Lung (tissue), 12 donors: ENCODE data around the gene MYDGF. TPM values are rescaled to one million over a fixed set of nuclear protein-coding genes. Genes with fewer than 3 reads are reported as not detected.
A peak's percentile ranks its signal among the peaks of the same experiment; 100 is the strongest.

Source experiments
- ATAC-seq: fragments of 200-7000 bp; cut with Tn5 transposase; one replicate; pipeline ENCODE4 v1.9.1; 2020; ENCODE audit warnings: moderate number of reproducible peaks; ENCODE audit not compliant: insufficient read depth, low FRiP score
- DNase-seq, 3 donors: peaks; one replicate each; pipeline ENCODE4 v3.0.0-alpha.2; 2013 to 2017
- H3K27ac ChIP-seq, 2 donors: one replicate each; pipeline ENCODE4 v1.5.1; 2013; ENCODE audit warnings: mild to moderate bottlenecking in 2 of 2, moderate library complexity in 2 of 2, control low read depth in 1 of 2, inconsistent platforms in 1 of 2, low read depth in 1 of 2, low read length in 1 of 2
- H3K27me3 ChIP-seq, 3 donors: one replicate each; pipeline ENCODE4 v1.5.1; 2013; ENCODE audit warnings: low read length in 2 of 3; ENCODE audit not compliant: control insufficient read depth in 3 of 3, insufficient read depth in 3 of 3
- H3K36me3 ChIP-seq, 4 donors: one replicate each; pipeline ENCODE4 v1.5.1; 2013; ENCODE audit warnings: low read length in 4 of 4, mild to moderate bottlenecking in 1 of 4, moderate library complexity in 1 of 4; ENCODE audit not compliant: control insufficient read depth in 4 of 4, insufficient read depth in 4 of 4
- H3K4me1 ChIP-seq, 5 donors: one replicate each; pipeline ENCODE4 v1.5.1; 2013; ENCODE audit warnings: low read length in 5 of 5, mild to moderate bottlenecking in 2 of 5, moderate library complexity in 1 of 5; ENCODE audit not compliant: control insufficient read depth in 5 of 5, insufficient read depth in 5 of 5
- H3K4me3 ChIP-seq: one replicate; pipeline ENCODE4 v1.5.1; 2013; ENCODE audit warnings: mild to moderate bottlenecking, control low read depth, moderate library complexity
- H3K9ac ChIP-seq, 2 donors: one replicate each; pipeline ENCODE4 v1.5.1; 2013; ENCODE audit warnings: low read length in 2 of 2, control low read depth in 1 of 2; ENCODE audit not compliant: insufficient read depth in 1 of 2
- H3K9me3 ChIP-seq, 4 donors: one replicate each; pipeline ENCODE4 v1.5.1; 2013; ENCODE audit warnings: low read length in 3 of 4, mild to moderate bottlenecking in 1 of 4, moderate library complexity in 1 of 4; ENCODE audit not compliant: control insufficient read depth in 4 of 4, insufficient read depth in 3 of 4
- CTCF ChIP-seq: IDR thresholded peaks from 2 replicates; pipeline ENCODE4 v1.5.1; 2012; ENCODE audit warnings: mild to moderate bottlenecking; ENCODE audit errors: control extremely low read depth, extremely low read depth
- whole genome bisulfite sequencing, 2 donors: extraction: QIAGEN DNeasy Blood & Tissue Kit; methylation state at CpG; one replicate each; pipeline ENCODE4 v1.1.7; 2013; 5-methylcytosine and 5-hydroxymethylcytosine counted together
- polyA plus RNA-seq, 2 donors: library from polyadenylated mRNA; stranded (reverse); fragments of 200-250 nt; gene quantifications; one replicate each; pipeline ENCODE4 v1.2.1, GENCODE V29; 2013
- total RNA-seq, 2 donors: library from RNA; depleted of rRNA in 1 of 2; stranded (reverse); fragments of >200 nt in 1 of 2; gene quantifications; one replicate each; pipeline ENCODE4 v1.2.1, GENCODE V29; 2014 to 2021
- donor health status: control.
- donor health status: control.
- donor health status: Bipolar disorder and iron deficiency.
- donor health status: healthy.
- donor health status: DM: yes; HTN: yes; CAD: no.

Gene MYDGF
- total and polyA plus RNA-seq, 4 donors: 70.4 to 280 (median 142) TPM

DNA sequence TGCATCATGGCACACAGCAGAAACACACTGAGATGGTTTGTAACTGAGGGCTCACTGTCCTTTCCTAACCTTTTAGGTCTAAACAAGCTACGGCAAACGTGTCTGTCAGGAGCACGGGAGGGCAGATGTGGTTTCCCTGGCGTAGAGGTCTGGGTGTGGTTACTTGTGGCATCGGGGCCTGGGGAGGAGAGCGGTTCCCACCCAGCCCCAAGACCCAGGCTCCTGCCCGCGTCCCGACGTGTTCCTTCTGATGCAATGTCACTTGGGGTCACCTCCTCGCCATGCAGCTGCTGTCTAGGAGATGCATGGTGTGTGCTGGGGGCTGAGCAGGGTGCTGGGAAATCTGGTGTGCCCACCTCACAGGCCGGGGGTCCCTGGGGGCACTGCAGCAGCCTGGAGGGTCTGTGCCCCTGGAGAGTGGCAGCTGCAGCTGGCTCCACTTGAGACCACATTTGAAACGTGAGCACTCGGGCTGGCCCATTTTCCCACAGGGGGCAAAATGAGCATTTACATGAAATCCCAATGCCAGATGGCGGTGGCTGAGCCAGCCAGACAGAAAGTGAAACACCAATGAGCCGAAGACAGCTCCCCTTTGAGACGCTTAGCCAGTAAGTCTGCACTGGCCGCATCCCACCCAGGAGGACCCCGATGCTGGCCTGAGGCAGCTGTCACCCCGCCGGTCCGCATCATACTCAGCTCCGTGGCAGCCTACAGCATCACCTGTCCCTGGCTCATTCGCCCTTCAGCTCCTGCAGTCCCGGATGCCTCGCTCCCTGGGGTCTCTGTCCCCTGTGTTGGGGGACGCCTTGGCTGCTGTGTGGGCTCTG lies 22.3 kb upstream of the MYDGF start:
- no peak overlapping the region for H3K9ac ChIP-seq
- H3K4me1 ChIP-seq: peaks cover 0 to 2% (median 0%) of the 10 kb centered on the region in 5 donors
- WGBS, 2 donors: 86 to 91% methylated on average over 27 of the region's 27 CpGs
- no peak for TF ChIP-seq CTCF
- H3K4me3 ChIP-seq: no peak overlapping the region
- H3K27ac ChIP-seq: no peak overlapping the region
- H3K9me3 ChIP-seq: no peaks in the 10 kb centered on the region
- no peak for ATAC-seq
- no peak for DNase-seq
- H3K36me3 ChIP-seq: peaks cover 34 to 79% (median 38%) of the 10 kb centered on the region in 4 donors
- H3K27me3 ChIP-seq: no peaks in the 10 kb centered on the region

DNA sequence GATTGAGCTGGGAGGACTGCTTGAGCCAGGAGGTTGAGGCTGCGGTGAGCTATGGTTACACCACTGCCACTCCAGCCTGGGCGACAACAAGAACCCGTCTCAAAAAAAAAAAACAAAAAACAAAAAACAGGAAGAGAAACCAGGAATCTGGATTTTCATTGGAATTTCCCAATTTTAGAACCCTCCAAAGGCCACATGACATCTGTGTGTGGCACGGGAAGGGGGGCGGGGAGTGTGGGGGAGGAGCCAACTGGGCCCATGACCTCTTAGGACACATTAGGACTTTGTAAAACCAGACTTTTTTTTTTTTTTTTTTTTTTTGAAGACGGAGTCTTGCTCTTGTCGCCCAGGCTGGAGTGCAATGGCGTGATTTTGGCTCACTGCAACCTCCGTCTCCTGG lies 21.2 kb upstream of the MYDGF start:
- 80 to 85% methylated on average over 9 of the region's 9 CpGs for WGBS, 2 donors
- H3K27ac ChIP-seq: no peak overlapping the region
- H3K36me3 ChIP-seq: peaks cover 31 to 82% (median 42%) of the 10 kb centered on the region in 4 donors
- H3K27me3 ChIP-seq: no peaks in the 10 kb centered on the region
- H3K9ac ChIP-seq: no peak overlapping the region
- TF ChIP-seq CTCF: no peak
- no peaks in the 10 kb centered on the region for H3K9me3 ChIP-seq
- DNase-seq (no peak), ATAC-seq (peak; percentile 32)
- peaks cover 0 to 2% (median 0%) of the 10 kb centered on the region in 5 donors for H3K4me1 ChIP-seq
- no peak overlapping the region for H3K4me3 ChIP-seq

DNA sequence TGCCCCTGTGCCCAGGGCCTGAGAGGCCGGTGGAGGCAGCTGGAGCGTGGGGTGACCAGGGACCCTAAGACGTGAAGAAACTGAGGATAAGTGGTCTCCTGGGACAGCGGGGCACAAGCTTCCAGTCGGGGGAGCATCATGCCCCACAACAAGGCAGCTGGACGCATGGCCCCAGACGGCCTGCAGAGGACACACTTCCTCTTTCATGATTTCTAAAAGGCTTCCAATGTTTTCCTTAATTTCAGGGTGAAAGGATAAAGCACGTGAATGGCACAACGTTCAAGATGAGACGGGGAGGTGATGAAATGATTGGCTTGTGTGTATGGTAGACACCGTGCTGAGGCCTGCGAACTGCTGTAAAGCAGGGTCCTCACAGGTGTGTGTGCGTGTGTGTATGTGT lies 20.2 kb upstream of the MYDGF start:
- Histone ChIP-seq H3K9me3 (no peaks in the 10 kb centered on the region), H3K9ac (no peak overlapping the region), H3K4me1 (peaks cover 0 to 2% (median 0%) of the 10 kb centered on the region in 5 donors), H3K4me3 (no peak overlapping the region), H3K36me3 (peaks cover 31 to 79% (median 40%) of the 10 kb centered on the region in 4 donors), H3K27ac (peak overlapping the region in 1 of 2 donors; percentile 29), H3K27me3 (no peaks in the 10 kb centered on the region)
- ATAC-seq: no peak
- TF ChIP-seq CTCF: no peak
- DNase-seq: no peak
- WGBS, 2 donors: 79 to 84% methylated on average over 13 of the region's 13 CpGs
